CD4-positive, alpha-beta T cell treated with Interleukin-12 subunit alpha and Interleukin-12 subunit beta, for 1 hour (primary cell): ENCODE data around the gene ARHGAP24.

Source experiments
- DNase-seq: peaks from one replicate; pipeline ENCODE4 v3.0.0-alpha.2; 2020

The ARHGAP24 gene

GRCh38 chr4:85747882-85748491 lies 273.0 kb downstream of the ARHGAP24 start:
- peak; percentile 20 for DNase-seq

GRCh38 chr4:85748654-85749053 lies 273.7 kb downstream of the ARHGAP24 start:
- DNase-seq: no peak

- DNase-seq: no peak
These were observed 276.9 kb downstream of the ARHGAP24 start for GRCh38 chr4:85751866-85752265.

GRCh38 chr4:85755285-85755684 lies 280.3 kb downstream of the ARHGAP24 start:
- DNase-seq: no peak

- no peak for DNase-seq
These were observed 282.0 kb downstream of the ARHGAP24 start for GRCh38 chr4:85756938-85757337.

GRCh38 chr4:85759388-85759787 lies 284.4 kb downstream of the ARHGAP24 start:
- no peak for DNase-seq

GRCh38 chr4:85760511-85760910 lies 285.6 kb downstream of the ARHGAP24 start:
- DNase-seq: no peak

- DNase-seq: no peak
These were observed 287.0 kb downstream of the ARHGAP24 start for GRCh38 chr4:85761803-85762528.

GRCh38 chr4:85762529-85762871 lies 287.6 kb downstream of the ARHGAP24 start:
- no peak for DNase-seq

- DNase-seq: no peak
These were observed 288.3 kb downstream of the ARHGAP24 start for GRCh38 chr4:85763202-85763601.

- DNase-seq: no peak
These were observed 292.7 kb downstream of the ARHGAP24 start for GRCh38 chr4:85767649-85768048.

GRCh38 chr4:85769009-85769408 lies 294.1 kb downstream of the ARHGAP24 start:
- DNase-seq: no peak

GRCh38 chr4:85772470-85772869 lies 297.5 kb downstream of the ARHGAP24 start:
- DNase-seq: no peak

- DNase-seq: no peak
These were observed 298.4 kb downstream of the ARHGAP24 start for GRCh38 chr4:85773372-85773771.

GRCh38 chr4:85774000-85774399 lies 299.1 kb downstream of the ARHGAP24 start:
- DNase-seq: no peak

- DNase-seq: no peak
These were observed 299.5 kb downstream of the ARHGAP24 start for GRCh38 chr4:85774489-85774888.

GRCh38 chr4:85776096-85776495 lies 301.1 kb downstream of the ARHGAP24 start:
- no peak for DNase-seq

- DNase-seq: no peak
These were observed 301.6 kb downstream of the ARHGAP24 start for GRCh38 chr4:85776579-85776978.

- DNase-seq: no peak
These were observed 303.1 kb downstream of the ARHGAP24 start for GRCh38 chr4:85777908-85778631.

- no peak for DNase-seq
These were observed 303.7 kb downstream of the ARHGAP24 start for GRCh38 chr4:85778632-85779131.

- DNase-seq: no peak
These were observed 304.2 kb downstream of the ARHGAP24 start for GRCh38 chr4:85779165-85779564.

- no peak for DNase-seq
These were observed 305.7 kb downstream of the ARHGAP24 start for GRCh38 chr4:85780664-85781063.

GRCh38 chr4:85783483-85783882 lies 308.5 kb downstream of the ARHGAP24 start:
- no peak for DNase-seq

- no peak for DNase-seq
These were observed 308.9 kb downstream of the ARHGAP24 start for GRCh38 chr4:85783900-85784299.
